Measurements from ENCODE around the gene PTPRJ.

PTPRJ gene

DNA sequence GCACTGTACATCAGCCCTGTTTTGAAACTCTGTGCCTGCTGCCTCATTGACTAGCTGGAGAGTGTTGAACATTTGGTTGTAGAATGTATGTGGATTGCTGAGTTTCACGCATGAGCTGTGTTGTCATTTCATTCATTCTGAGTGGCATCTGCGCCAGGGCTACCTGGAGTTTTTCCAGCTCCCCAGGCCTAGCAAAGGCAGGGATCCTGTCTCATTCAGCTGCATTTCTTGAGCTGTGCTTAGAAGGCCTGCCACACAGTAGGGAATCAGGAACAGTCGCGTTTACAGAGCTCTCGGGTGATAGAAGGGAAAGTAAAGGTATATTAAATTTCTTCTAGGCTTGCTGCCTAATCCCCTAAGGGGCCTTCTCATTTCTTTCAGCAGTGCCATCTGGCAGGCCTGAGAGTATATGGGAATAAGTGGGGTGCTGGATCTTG, 44.3 kb downstream of the PTPRJ start:
- no peak for DNase-seq (ENCODE audit: low read depth)
- no peak overlapping the region for H3K4me3 ChIP-seq (ENCODE audit: low read length)
- TF ChIP-seq, protein P1, sequence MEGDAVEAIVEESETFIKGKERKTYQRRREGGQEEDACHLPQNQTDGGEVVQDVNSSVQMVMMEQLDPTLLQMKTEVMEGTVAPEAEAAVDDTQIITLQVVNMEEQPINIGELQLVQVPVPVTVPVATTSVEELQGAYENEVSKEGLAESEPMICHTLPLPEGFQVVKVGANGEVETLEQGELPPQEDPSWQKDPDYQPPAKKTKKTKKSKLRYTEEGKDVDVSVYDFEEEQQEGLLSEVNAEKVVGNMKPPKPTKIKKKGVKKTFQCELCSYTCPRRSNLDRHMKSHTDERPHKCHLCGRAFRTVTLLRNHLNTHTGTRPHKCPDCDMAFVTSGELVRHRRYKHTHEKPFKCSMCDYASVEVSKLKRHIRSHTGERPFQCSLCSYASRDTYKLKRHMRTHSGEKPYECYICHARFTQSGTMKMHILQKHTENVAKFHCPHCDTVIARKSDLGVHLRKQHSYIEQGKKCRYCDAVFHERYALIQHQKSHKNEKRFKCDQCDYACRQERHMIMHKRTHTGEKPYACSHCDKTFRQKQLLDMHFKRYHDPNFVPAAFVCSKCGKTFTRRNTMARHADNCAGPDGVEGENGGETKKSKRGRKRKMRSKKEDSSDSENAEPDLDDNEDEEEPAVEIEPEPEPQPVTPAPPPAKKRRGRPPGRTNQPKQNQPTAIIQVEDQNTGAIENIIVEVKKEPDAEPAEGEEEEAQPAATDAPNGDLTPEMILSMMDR (IDR thresholded peaks at IDR 0.05; ENCODE audit: insufficient read depth, low read depth, low read length, missing control alignments) = no peak

- TF ChIP-seq, protein P1 (IDR thresholded peaks at IDR 0.05; ENCODE audit: insufficient read depth, low read depth, low read length, missing control alignments) = no peak
- DNase-seq (ENCODE audit: low read depth) = no peak
- no peak overlapping the region for H3K4me3 ChIP-seq (ENCODE audit: low read length)
Measured at GRCh38 chr11:48025293-48025983, 45.1 kb downstream of the PTPRJ start.

DNA sequence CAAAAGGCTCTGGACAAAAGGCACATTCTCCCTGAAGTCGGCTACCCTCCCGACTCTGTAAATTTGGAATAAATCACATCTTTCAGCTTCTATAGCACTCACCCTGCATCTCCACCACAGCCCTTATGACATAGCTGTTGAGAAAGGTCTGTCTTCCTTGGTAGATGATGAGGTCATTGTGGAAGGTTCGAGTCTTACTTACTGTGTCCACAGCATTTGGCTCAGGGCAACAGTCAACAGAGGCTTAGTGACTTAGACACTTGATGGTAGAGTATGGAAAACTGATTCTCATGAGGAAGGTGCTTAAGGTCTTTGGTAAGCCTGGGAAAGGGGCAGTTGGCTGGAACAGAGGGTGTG, 45.6 kb downstream of the PTPRJ start:
- no peak overlapping the region for H3K4me3 ChIP-seq (ENCODE audit: low read length)
- DNase-seq (ENCODE audit: low read depth) = no peak
- TF ChIP-seq, protein P1 (IDR thresholded peaks at IDR 0.05; ENCODE audit: insufficient read depth, low read depth, low read length, missing control alignments) = no peak

GRCh38 chr11:48028914-48029680, 48.7 kb downstream of the PTPRJ start:
- H3K4me3 ChIP-seq (ENCODE audit: low read length) = no peak overlapping the region
- TF ChIP-seq, protein P1 (IDR thresholded peaks at IDR 0.05; ENCODE audit: insufficient read depth, low read depth, low read length, missing control alignments) = no peak

DNA sequence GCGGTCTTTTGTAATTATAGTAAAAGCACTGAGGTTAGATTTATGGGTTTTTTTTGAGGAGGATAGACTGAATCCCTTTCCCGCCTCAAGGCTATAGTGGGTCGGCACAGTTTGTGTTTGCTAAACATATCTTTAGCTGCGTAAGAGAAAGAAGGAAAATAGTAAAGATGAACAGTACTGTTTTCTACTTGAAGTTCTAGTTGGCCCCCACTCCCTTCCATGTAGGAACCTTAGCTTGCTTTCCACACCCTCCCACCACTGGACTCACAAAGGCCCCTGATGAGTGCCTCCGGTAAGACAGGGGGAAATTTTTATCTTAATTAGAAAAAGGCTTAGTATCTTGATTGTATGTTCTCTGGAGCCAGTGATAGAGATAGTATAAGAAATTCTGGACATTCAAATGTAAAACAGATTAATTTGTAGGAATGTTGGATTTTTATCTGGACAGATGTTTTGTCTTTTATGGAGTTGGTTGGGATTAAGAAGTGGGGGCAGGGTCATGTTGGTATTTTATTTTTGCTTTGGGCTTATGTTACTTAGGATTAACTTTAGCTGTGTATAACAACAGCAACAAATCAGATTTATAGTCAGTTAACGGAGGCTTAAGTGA, 49.4 kb downstream of the PTPRJ start:
- no peak for DNase-seq (ENCODE audit: low read depth)
- H3K4me3 ChIP-seq (ENCODE audit: low read length) = no peak overlapping the region
- TF ChIP-seq, protein P1 (IDR thresholded peaks at IDR 0.05; ENCODE audit: insufficient read depth, low read depth, low read length, missing control alignments) = no peak

More at GRCh38 chr11:48028914-48029680, 48.7 kb downstream of the PTPRJ start:
- no peak for DNase-seq (ENCODE audit: low read depth)

DNA sequence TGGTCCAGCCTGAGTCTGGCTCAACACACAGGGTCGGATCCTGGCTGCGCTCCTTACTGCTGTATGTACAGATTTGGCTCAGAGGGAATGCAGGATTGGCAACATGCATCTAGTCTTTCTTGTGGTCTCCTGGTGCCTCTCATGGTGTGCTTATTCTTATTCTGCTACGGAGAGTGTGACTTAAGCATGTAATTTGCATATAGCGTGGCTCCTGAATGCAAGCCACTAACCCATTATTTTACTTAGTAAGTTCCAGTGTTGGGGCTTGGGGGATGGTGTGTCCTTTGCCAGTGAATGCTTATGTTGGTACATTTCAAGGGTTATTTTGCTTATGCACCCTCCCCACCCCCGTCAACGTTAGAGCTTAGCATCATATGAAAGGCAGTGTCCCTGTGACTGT, 51.2 kb downstream of the PTPRJ start:
- no peak overlapping the region for H3K4me3 ChIP-seq (ENCODE audit: low read length)
- DNase-seq (ENCODE audit: low read depth) = no peak
- TF ChIP-seq, protein P1 (IDR thresholded peaks at IDR 0.05; ENCODE audit: insufficient read depth, low read depth, low read length, missing control alignments) = no peak
